NCI-H82 (cell line): ENCODE data around the gene SOHLH1.
A peak's percentile ranks its signal among the peaks of the same experiment; 100 is the strongest.

Source experiments
- DNase-seq: peaks from one replicate; lab custom pipeline; 2025; lab: John Stamatoyannopoulos, UW

Gene SOHLH1

DNA sequence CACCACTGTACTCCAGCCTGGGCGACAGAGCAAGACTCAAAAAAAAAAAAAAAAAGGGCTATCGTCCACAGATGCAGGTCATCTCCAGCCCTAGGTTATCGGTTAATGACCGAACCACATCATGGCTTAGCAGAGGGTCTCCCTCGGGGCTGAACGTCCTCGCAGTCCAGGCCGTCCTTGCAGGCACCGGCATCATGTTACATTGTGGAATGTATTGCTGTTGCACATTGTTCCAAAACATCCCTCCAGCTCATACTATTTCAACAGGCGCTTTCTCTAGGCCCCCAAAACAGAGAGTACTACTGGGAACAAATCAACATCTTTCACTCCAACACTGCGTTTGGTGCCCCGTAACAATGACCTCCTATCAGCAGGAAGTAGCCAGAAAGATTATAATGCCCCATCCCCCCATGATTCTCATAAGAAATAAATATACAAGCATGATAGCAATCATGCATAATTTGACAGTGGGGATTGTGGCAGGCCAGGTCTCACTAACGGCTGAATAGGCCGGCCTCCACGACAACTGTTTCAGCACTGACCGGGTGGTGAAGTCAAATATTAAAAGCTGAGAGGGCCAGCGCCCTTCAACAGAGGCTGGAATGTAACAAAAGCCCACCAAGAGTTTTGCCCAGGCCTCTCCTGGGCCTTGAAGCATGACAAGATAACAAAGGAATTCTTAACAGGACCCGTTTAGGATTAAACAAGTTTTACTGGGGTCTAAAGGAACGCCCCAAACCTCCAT is 37.3 kb downstream of the SOHLH1 start:
- DNase-seq, result no peak

DNA sequence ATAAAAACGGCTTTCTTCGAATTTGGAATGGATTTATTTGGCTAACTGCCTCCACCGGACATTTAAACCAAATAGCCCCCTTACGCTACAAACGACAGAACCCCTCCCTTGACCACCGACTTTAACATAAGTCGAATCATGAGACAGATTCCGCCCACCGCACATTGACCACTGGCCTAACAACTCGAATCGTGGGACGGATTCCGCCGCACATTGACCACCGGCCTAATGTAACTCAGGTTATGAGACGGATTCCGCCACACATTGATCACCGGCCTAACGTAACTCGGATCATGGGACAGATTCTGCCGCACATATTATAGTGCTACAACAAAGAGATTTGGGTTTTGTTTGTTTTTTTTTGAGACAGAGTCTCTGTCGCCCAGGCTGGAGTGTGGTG is 38.9 kb downstream of the SOHLH1 start:
- no peak for DNase-seq

DNA sequence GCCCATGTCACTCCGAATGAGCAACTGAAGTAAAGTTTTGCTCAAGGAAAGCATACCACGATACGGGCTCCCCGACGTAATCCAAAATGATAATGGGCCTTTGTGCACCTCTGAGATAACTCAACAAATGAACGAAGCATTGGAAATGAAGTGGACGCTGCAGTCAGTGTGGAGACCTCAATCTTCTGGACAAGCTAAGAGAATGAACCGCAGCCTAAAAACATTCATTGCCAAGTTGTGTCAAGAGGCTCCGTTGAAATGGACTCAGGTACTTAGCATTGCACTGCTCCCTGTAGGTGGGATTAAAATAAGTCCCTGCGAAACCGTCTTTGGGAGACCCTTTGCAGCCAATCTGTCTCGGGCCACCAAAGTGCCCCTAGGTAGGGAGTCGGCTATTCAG is 40.0 kb downstream of the SOHLH1 start:
- no peak for DNase-seq

DNA sequence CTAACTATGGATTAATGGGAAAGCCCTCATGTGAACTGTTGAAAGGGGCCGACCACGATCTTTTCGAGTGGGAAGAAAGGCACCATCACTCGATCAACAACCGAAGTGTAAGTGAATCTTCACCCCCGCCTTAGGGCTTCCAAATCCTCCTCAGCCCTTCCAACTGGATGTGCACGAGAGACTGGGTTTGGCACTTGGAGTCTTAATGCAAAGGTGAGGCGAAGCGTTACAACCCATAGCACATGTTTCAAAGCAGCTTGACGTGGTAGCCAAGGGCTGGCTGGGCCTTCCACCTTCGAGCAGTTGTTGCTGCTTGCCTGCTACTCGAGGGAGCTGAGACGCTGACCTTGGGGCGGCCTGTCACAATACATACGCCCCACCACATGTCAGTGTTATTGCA is 41.9 kb downstream of the SOHLH1 start:
- peak; percentile 7 for DNase-seq

DNA sequence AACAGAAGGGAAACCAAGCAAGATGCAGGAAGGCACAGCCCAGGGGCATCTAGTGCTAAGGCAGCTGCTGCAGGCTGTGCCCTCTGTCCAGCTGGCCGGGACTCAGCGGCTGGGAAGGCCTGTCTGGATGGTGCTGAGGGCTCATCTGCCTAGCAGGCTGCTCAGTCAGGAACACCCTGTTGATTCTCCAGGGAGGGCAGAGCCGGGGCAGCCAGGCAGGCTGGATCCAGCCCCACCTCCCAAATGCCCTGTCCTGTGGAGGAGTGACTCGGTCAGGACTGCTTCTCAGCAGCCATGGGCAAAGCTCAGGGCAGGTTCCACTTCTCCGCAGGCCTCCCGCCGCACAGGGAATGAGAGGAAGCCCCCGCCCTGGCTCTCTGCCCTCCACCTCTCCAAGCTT is 44.0 kb downstream of the SOHLH1 start:
- DNase-seq, result no peak

DNA sequence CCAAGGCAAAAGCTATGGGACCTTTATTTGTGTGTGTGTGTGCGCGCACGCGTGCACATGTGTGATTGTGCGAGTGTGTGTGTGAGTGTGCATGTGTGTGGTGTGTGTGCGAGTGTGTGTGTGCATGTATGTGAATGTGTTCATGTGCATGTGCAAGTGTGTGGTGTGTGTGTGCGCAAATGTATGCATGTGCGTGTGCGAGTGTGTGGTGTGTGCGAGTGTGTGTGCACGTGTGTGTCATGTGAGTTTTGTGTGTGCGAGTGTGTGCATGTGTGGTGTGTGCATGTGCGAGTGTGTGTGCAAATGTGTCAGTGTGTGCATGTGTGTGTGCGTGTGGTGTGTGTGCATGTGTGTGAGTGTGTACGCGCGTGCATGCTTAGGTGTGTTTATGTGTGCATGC is 48.9 kb downstream of the SOHLH1 start:
- no peak for DNase-seq

DNA sequence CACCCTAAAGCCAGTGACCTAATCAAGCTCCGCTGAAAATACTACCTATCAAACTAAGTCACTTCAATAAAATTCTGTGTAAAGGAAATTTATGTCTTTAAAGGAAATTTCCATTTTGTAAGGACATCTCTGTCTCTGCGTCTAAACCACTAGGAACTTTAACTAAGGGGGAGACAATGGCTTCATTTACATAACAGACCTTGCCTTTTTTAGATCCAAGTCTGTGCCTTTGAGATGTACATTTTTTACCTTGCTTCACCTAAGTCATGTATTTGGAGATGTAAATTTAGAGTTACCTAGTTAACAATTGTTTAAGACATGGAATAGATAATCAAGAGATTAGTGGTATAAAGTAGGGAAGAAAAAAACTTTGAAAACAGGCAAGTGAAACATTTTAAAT is 49.8 kb downstream of the SOHLH1 start:
- no peak for DNase-seq

DNA sequence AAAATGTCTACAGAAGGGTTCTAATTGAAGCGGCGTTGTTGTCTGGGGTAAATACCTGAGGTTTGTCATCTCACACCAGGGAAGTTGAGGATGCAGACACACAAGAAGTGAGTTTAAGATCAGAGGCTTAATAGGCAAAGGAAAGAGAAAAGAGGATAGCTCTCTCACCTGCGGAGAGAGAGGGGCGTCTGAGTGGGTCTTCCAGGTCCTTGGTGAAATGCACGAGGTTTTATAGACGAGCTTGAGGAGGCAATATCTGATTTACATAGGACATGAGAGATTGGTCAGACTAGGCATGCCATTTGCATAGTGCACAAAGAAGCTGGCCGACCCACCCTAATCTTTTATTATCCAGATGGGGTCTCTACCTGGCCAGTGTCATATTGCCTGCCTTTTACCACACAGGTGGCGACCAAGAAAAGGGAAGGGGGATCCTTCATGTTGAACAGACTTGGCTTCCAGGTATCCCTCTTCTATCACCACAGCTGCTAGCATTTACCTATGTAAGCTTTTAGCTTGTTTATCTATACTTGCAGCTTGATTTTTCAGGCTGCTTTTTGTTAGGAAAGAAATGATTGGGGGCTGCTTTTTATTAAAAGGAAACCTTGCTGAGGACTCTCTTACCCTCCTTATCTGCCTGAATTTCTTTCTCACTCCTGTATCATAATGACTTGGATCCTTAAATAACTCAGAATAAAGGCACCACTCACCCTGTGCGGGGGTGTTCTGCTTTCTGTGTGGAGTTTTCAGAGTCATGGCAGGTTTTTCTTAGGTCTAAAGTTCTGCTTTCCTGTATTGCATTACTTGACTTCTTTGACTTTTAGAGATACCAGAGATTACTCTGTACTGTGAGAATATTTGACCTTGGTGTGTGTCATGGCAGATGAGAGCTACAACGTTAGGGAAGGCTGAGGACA is 50.5 kb downstream of the SOHLH1 start:
- no peak for DNase-seq

DNA sequence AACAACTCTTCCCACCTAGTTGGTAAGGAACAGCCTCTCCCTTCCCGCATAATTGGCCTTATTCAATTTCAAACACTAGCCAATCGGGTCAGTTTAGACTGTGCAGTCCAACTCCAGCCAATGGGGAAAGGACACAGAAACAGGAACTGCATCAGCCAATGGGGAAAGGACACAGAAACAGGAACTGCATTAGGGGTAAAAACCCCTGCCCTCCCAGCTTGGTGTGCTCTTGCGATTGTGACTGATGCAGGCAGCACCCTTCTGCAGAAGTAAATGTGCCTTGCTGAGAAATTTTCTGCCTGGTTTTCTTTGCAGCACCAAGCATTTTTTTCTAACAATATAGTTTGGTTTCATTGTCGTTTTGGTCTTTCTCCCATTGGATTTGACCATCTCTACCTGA is 51.4 kb downstream of the SOHLH1 start:
- no peak for DNase-seq

DNA sequence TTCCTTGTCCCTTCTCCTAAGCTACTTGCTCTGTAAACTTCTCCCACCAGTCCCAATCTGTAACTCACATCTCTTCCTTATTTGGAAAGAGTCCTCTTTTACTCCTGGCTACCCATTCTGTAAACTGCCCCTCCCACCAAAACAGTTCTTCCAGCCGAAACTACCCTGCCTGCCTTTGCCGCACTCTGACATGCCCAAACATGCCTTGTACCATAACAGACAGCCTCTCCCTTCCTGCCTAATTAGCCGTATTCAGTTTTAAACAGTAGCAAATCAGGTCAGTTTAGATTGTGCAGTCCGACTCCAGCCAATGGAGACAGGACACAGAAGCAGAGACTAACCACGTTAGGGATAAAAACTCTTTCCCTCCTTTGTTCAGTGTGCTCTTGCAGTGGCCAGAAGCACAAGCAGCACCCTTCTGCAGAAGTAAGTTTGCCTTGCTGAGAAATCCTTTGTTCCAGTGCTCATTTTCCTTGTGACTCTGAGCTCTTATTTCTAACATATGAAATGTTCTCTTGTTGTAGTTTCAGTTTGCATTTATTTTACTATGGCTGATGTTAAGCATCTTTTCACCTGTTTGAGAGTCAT is 54.6 kb downstream of the SOHLH1 start:
- DNase-seq, result no peak
